PC-3 (cell line): ENCODE results near the gene HIVEP3. TPM values are rescaled to one million over a fixed set of nuclear protein-coding genes. Genes with fewer than 3 reads are reported as not detected.

ENCODE experiments used
- ATAC-seq: fragments of 200-7000 bp; cut with Tn5 transposase; 2 replicates; pipeline ENCODE4 v1.9.1; 2020; ENCODE audit warnings: mild to moderate bottlenecking, moderate library complexity
- BruUV-seq: library from RNA; stranded (reverse); fragments of 400-500 nt; replicated peaks from 2 replicates; lab custom pipeline; 2021; lab: Mats Ljungman, UMichigan
- CTCF ChIA-PET: fragments of 300-600 bp; sonication (Branson Sonifier 250); formaldehyde crosslinking; loops from one replicate; lab custom pipeline; 2022; ENCODE audit warnings: antibody characterized with exemption; lab: Charles Lee
- POLR2A ChIA-PET: fragments of 300-600 bp; sonication (Branson Sonifier 250); formaldehyde crosslinking; loops from one replicate; lab custom pipeline; 2022; ENCODE audit warnings: antibody characterized with exemption; ENCODE audit not compliant: unreplicated experiment; lab: Charles Lee
- DNase-seq: peaks from one replicate; pipeline ENCODE4 v3.0.0-alpha.2; 2015
- H2AFZ ChIP-seq: fragments of 300-600 bp; sonication (generic); 2 replicates; pipeline ENCODE4 v1.6.0; 2016; ENCODE audit warnings: antibody characterized with exemption, low read length
- H3F3A ChIP-seq: fragments of 300-600 bp; sonication (generic); one replicate; pipeline ENCODE4 v1.6.0; 2017; ENCODE audit warnings: antibody characterized with exemption, low read length, control low read depth, mild to moderate bottlenecking; ENCODE audit not compliant: unreplicated experiment
- H3K27ac ChIP-seq: fragments of 300-600 bp; sonication (generic); 2 replicates; pipeline ENCODE4 v1.5.1; 2016; ENCODE audit warnings: mild to moderate bottlenecking, low read length
- H3K27me3 ChIP-seq: fragments of 300-600 bp; sonication (generic); 2 replicates; pipeline ENCODE4 v1.6.1; 2016; ENCODE audit warnings: low read length, mixed read lengths
- H3K36me3 ChIP-seq: fragments of 300-600 bp; sonication (generic); 2 replicates; pipeline ENCODE4 v1.6.1; 2016; ENCODE audit warnings: low read depth, mixed run types, low read length, mixed read lengths
- H3K4me1 ChIP-seq: fragments of 300-600 bp; sonication (generic); 2 replicates; pipeline ENCODE4 v1.5.1; 2016; ENCODE audit warnings: low read length; ENCODE audit not compliant: insufficient read depth
- H3K4me2 ChIP-seq: fragments of 300-600 bp; sonication (generic); 2 replicates; pipeline ENCODE4 v1.6.0; 2016; ENCODE audit warnings: low read length
- H3K4me3 ChIP-seq: fragments of 300-600 bp; sonication (generic); 2 replicates; pipeline ENCODE4 v1.5.1; 2016; ENCODE audit warnings: mild to moderate bottlenecking, low read length, mixed read lengths
- H3K79me2 ChIP-seq: fragments of 300-600 bp; sonication (generic); 2 replicates; pipeline ENCODE4 v1.6.1; 2017; ENCODE audit warnings: low read length, mixed read lengths
- H3K9ac ChIP-seq: fragments of 300-600 bp; sonication (generic); 2 replicates; pipeline ENCODE4 v1.6.0; 2016; ENCODE audit warnings: mild to moderate bottlenecking, low read length
- H3K9me2 ChIP-seq: fragments of 300-600 bp; sonication (generic); replicated peaks from 2 replicates; pipeline ENCODE4 v1.6.1; 2016; ENCODE audit warnings: mixed run types, low read length, mixed read lengths
- H3K9me3 ChIP-seq: fragments of 300-600 bp; sonication (generic); 2 replicates; pipeline ENCODE4 v1.6.1; 2016; ENCODE audit warnings: low read length, mixed read lengths
- H4K20me1 ChIP-seq: fragments of 300-600 bp; sonication (generic); 2 replicates; pipeline ENCODE4 v1.6.1; 2016; ENCODE audit warnings: low read length, mixed read lengths
- EZH2 ChIP-seq: fragments of 300-600 bp; sonication (generic); IDR thresholded peaks from one replicate; pipeline ENCODE4 v1.6.1; 2017; ENCODE audit warnings: antibody characterized with exemption, mild to moderate bottlenecking, low read length; ENCODE audit not compliant: unreplicated experiment
- EZH2phosphoT487 ChIP-seq: fragments of 300-600 bp; sonication (generic); IDR thresholded peaks from 2 replicates; pipeline ENCODE4 v1.6.1; 2018; ENCODE audit warnings: mild to moderate bottlenecking, antibody characterized with exemption, low read length, borderline replicate concordance
- intact Hi-C: fragments of 100-400 bp; cut with micrococcal nuclease; formaldehyde crosslinking; loops from 2 replicates; pipeline ENCODE4 v1.9.0; 2023
- total RNA-seq: library from RNA; depleted of rRNA; stranded (reverse); fragments of >200 nt; gene quantifications from 2 replicates; pipeline ENCODE4 v1.2.3, GENCODE V29; 2014
- TF ChIP-seq, protein P1 (sequence below): fragments of 300-600 bp; sonication (generic); conservative IDR thresholded peaks from 2 replicates; pipeline ENCODE4 v1.5.1; 2017; ENCODE audit warnings: antibody characterized with exemption, low read depth, mild to moderate bottlenecking, low read length

The HIVEP3 gene
- total RNA-seq, 1 experiment from 2014 or later: 9.8 TPM

DNA sequence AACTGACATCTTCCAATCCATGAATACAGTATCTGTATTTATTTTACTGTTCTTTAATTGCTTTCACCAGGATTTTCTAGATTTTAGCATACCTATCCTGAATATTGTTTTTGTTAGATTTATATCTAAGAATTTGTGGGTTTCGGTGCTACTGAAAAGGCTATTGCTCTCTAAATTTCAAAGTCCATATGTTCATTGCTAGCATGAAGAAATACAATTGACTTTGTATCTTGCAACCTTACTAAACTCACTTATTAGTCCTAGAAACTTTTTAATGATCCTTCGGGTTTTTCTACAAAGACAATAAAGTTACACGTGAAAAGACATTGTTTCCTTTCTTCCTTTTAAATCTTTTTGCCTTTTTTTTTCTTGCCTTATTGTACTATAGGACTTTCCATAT is 12.9 kb upstream of the HIVEP3 start:
- Histone ChIP-seq H3K27me3 (no peaks in the 10 kb centered on the region), H3K4me1 (peaks cover 26% of the 10 kb centered on the region), H4K20me1 (no peaks in the 10 kb centered on the region), H3K9ac (no peak overlapping the region), H3K4me3 (no peak overlapping the region), H2AFZ (no peak overlapping the region), H3K9me2 (no peaks in the 10 kb centered on the region), H3K27ac (no peak overlapping the region), H3K36me3 (no peaks in the 10 kb centered on the region), H3F3A (no peaks in the 10 kb centered on the region), H3K9me3 (no peaks in the 10 kb centered on the region), H3K4me2 (no peak overlapping the region), H3K79me2 (no peaks in the 10 kb centered on the region)
- intact Hi-C loops: no loop called here
- no TSS peak for BruUV-seq
- ATAC-seq: no peak
- ChIA-PET POLR2A (no interaction called here), CTCF (no interaction called here)
- TF ChIP-seq EZH2phosphoT487 (no peak), EZH2 (no peak)
- TF ChIP-seq, protein P1, sequence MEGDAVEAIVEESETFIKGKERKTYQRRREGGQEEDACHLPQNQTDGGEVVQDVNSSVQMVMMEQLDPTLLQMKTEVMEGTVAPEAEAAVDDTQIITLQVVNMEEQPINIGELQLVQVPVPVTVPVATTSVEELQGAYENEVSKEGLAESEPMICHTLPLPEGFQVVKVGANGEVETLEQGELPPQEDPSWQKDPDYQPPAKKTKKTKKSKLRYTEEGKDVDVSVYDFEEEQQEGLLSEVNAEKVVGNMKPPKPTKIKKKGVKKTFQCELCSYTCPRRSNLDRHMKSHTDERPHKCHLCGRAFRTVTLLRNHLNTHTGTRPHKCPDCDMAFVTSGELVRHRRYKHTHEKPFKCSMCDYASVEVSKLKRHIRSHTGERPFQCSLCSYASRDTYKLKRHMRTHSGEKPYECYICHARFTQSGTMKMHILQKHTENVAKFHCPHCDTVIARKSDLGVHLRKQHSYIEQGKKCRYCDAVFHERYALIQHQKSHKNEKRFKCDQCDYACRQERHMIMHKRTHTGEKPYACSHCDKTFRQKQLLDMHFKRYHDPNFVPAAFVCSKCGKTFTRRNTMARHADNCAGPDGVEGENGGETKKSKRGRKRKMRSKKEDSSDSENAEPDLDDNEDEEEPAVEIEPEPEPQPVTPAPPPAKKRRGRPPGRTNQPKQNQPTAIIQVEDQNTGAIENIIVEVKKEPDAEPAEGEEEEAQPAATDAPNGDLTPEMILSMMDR: no peak
- no peak for DNase-seq

DNA sequence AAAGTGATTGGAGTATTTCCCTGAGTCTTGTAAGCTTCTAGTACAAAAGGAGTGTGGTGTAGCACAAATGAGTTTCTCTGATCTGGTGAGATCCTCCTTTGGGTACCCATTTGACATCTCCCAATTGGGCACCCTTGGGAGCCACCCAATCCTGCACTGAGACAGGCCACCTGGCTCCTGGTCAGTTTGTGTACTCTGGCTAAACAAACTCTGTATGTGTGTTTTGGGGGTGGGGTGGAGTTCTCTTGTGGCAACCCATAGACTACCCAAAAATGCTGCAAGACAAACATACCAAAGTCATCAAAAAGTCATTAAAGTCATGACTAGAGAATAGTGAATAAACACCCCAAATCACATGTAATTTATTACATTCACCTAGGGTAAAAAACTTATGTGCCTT is 8.4 kb upstream of the HIVEP3 start:
- peak; percentile 70 for ATAC-seq
- no TSS peak for BruUV-seq
- peak overlapping the region; percentile 38 for H3K4me2 ChIP-seq
- POLR2A ChIA-PET: no interaction called here
- no peaks in the 10 kb centered on the region for H3K9me2 ChIP-seq
- no peaks in the 10 kb centered on the region for H3K9me3 ChIP-seq
- H2AFZ ChIP-seq: no peak overlapping the region
- DNase-seq: peak; percentile 59
- intact Hi-C loops: loop anchor here (2.0 kb wide), 1 partner anchor 28 kb away; no protein-coding TSS in a partner anchor
- H3K4me1 ChIP-seq: peaks cover 38% of the 10 kb centered on the region
- CTCF ChIA-PET: no interaction called here
- TF ChIP-seq EZH2phosphoT487: no peak
- TF ChIP-seq, protein P1: no peak
- no peak for TF ChIP-seq EZH2
- no peaks in the 10 kb centered on the region for H3K27me3 ChIP-seq
- peak overlapping the region; percentile 13; the same call in 1 of the 2 replicates for H3K27ac ChIP-seq
- no peaks in the 10 kb centered on the region for H3K36me3 ChIP-seq
- H3K79me2 ChIP-seq: no peaks in the 10 kb centered on the region
- H3K9ac ChIP-seq: no peak overlapping the region
- no peaks in the 10 kb centered on the region for H3F3A ChIP-seq
- H4K20me1 ChIP-seq: no peaks in the 10 kb centered on the region
- no peak overlapping the region for H3K4me3 ChIP-seq

DNA sequence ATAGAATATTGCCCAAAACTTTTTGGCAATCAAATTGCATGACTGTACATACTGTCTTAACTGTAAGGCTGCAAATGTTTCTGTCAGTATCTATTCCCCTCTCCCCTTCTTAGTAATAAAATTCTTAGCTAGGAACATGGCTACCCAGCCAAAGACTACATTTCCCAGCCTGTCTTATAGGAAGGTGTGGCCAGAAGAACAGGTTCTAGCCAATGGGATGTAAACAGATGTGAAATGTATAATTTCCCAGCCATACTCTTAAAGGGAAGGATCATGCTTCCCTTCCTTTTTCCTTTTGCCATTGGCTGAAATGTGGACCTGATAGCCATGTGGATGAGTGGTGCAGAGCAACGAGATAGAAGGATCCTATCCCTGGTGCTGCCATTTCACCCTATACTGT is 7.0 kb upstream of the HIVEP3 start:
- no peak overlapping the region for H3K4me3 ChIP-seq
- H3K4me2 ChIP-seq: peak overlapping the region; percentile 55
- no peak overlapping the region for H2AFZ ChIP-seq
- DNase-seq (peak; percentile 64), ATAC-seq (peak; percentile 51)
- no peaks in the 10 kb centered on the region for H4K20me1 ChIP-seq
- peaks cover 47% of the 10 kb centered on the region for H3K4me1 ChIP-seq
- ChIA-PET CTCF (no interaction called here), POLR2A (interaction anchor here (0.6 to 0.7 kb wide), 2 partner anchors 28 to 617 kb away, joined by 4 read pairs; no protein-coding TSS in a partner anchor)
- H3K9me3 ChIP-seq: no peaks in the 10 kb centered on the region
- BruUV-seq: no TSS peak
- no peak overlapping the region for H3K9ac ChIP-seq
- H3F3A ChIP-seq: no peaks in the 10 kb centered on the region
- H3K9me2 ChIP-seq: no peaks in the 10 kb centered on the region
- TF ChIP-seq EZH2 (no peak), EZH2phosphoT487 (no peak)
- TF ChIP-seq, protein P1: no peak
- H3K27me3 ChIP-seq: no peaks in the 10 kb centered on the region
- no peaks in the 10 kb centered on the region for H3K79me2 ChIP-seq
- peak overlapping the region; percentile 61 for H3K27ac ChIP-seq
- intact Hi-C loops: loop anchor here (2.0 kb wide), 1 partner anchor 29 kb away; no protein-coding TSS in a partner anchor
- no peaks in the 10 kb centered on the region for H3K36me3 ChIP-seq
